Heart left ventricle (tissue), 13 donors: ENCODE data around the gene ROPN1.

Experiments used
- POLR2A ChIP-seq, 2 donors: fragments of 450-650 bp; IDR thresholded peaks; one replicate each; pipeline ENCODE4 v1.6.1; 2017; ENCODE audit warnings: antibody characterized with exemption in 2 of 2, mild to moderate bottlenecking in 2 of 2, moderate library complexity in 2 of 2
- TF ChIP-seq, protein P1 (sequence below), 12 donors: fragments of 200-600 bp; sonication (generic) in 4 of 12; IDR thresholded peaks; one replicate each; pipeline versions ENCODE4 v1.5.0 to v1.8.0; 2018 to 2022; ENCODE audit warnings: antibody characterized with exemption in 12 of 12, mild to moderate bottlenecking in 5 of 12
- donor health status: ischemic (EF 13 %, LVEDD 7.1; RV severe dilation, severe dysfunction).
- donor health status: DM: no; HTN: yes; CAD: no.
- donor health status: DM: no; HTN: no; CAD: no.
- donor health status: ischemic (EF 25% LVEDD 6.9; RV normal size, moderate dysfunction).
- donor health status: ischemic (EF 25% LVEDD 5.7; RV mildly dilated, moderate dysfunction).
- donor health status: ischemic (EF 35%, LVEDD 5.7; RV mildly dilated, moderate dysfunction).
- donor health status: nonischemic (EF 11% LVEDD 7.7; RV severe dilation, severe dysfunction).
- donor health status: DM: yes; HTN: yes; CAD: no.
- donor health status: PGD.
- donor health status: ischemic (EF 29% LVEDD 5.4; RV normal size, mild dysfunction).
- donor health status: nonischemic (EF 23%, LVEDD 6.1; RV moderate dilation, normal function).

DNA sequence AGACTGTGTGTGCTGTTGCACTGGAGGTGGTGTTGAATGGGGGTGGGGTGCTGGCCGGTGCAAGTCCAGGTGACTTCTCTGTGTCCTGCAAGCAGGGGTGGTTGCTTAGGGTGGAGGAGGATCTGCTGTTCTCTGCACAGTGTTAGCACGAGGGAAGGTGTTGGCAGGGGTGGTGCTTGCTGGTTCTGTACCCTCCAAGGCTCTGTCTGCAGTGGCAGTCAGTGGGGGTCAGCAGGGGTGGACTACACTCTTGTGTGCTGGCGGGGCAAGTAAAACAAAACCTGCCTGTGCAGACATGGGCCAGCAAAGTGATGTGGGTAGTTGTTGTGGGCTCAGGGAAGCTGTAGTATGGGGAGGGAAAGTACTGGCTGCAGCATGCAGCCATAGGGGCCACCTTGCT, 5.5 kb downstream of the ROPN1 start:
- TF ChIP-seq, protein P1, sequence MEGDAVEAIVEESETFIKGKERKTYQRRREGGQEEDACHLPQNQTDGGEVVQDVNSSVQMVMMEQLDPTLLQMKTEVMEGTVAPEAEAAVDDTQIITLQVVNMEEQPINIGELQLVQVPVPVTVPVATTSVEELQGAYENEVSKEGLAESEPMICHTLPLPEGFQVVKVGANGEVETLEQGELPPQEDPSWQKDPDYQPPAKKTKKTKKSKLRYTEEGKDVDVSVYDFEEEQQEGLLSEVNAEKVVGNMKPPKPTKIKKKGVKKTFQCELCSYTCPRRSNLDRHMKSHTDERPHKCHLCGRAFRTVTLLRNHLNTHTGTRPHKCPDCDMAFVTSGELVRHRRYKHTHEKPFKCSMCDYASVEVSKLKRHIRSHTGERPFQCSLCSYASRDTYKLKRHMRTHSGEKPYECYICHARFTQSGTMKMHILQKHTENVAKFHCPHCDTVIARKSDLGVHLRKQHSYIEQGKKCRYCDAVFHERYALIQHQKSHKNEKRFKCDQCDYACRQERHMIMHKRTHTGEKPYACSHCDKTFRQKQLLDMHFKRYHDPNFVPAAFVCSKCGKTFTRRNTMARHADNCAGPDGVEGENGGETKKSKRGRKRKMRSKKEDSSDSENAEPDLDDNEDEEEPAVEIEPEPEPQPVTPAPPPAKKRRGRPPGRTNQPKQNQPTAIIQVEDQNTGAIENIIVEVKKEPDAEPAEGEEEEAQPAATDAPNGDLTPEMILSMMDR (IDR thresholded peaks at IDR 0.05): no peak
- TF ChIP-seq POLR2A (IDR thresholded peaks at IDR 0.05): no peak
